Stimulated activated CD4-positive, alpha-beta T cell treated with anti-CD3 and anti-CD28 coated beads, Interleukin-2, amount 100 ng/mL, for 4 hours (primary cell): ENCODE measurements around the gene PLCH2.
"Not testable (repeated sequence)": the region's sequence is repeated elsewhere in the genome, so short reads cannot be mapped to it uniquely, and the experiment has no call there.

Experiments
- DNase-seq: peaks from one replicate; pipeline ENCODE4 v3.0.0-alpha.2; 2020; ENCODE audit warnings: low read depth

The PLCH2 gene

GRCh38 chr1:2476061-2476999 is at the start of gene PLCH2:
Gene PLCH2 (plus strand): TSS chr1:2476289. CDS start chr1:2476589, 300 bp downstream.
- DNase-seq = no peak

DNA sequence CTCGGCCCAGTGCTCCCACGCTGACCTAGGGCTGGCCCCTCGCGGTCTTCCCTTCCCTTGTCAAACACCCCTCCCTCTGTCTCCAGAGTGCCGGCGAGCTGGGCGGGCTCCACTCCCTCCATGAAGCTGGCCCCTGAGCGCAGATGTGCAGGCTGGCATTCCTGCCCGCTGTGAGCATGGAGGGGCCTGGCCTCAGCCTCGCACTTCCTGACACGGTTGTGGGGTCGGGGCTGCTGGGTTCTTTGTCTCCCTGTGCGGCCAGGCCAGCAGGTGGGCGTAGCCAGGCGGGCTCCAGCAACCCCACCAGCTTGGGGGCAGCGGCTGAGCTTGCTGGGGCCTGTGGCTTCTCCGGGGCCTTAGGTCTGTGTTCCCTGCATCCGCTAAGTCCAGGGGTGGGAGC is 49.5 kb upstream of the PLCH2 start:
- DNase-seq = no peak

DNA sequence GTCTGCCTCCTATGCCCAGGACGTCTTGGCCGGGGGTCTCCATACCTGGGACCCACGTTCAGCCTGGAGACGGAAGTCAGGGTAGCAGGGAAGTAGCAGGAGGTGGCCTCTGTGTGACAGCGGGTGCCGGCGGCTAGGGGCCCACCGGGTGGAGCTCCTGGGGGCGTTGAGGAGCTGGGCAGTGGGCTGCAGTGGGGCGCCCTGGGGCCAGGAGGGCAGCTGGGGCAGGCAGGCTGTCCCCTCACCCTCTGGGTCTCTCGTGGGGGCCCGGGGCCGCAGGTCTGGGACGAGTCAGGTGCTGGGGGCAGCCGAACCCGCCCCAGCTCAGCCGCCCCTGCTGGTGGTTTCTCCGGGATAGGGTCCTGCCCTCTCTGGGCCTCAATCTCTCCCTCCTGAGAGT is 49.0 kb upstream of the PLCH2 start:
- DNase-seq = no peak

- DNase-seq = no peak
These were observed 48.1 kb upstream of the PLCH2 start for GRCh38 chr1:2427976-2428375.

DNA sequence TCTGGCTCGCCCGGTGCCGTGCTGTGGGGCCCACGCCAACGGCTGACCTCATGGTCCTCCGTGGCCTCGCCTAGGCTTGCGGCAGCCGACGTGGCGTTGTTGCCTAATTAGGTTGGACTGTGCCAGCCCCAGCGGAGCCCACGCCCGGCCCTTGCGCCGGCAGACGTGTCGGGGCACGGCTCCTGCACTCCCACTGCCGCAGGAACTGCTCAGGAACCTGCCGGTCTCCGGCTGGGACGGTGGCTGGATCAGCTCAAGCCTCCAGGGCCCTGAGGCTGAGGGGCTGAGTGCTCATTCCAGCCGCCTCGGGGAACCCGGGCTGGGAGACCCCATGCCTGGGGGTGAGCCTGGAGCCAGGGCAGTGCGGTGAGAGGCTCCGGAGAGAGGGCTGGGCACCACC is 47.6 kb upstream of the PLCH2 start:
- DNase-seq = no peak

- no peak for DNase-seq
These were observed 46.1 kb upstream of the PLCH2 start for GRCh38 chr1:2429780-2430591.

DNA sequence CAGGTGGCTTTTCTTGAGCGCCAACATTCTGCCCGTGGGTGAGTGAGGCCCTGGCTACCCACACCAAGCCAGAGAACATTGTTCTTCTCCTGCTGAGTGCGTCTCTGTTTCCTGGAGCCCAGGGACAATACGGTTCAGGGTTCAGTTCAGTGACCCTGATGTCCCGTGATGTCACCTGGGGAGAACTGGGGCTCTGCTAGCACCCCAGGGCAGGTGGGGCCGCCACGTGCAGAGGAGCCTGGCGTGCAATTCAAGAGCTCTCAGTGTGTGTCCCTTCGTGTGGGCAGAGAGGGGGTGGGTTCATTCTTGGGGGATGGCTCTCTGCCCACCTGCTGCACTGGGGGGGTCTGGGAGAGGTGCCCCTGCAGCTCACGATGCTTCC is 45.5 kb upstream of the PLCH2 start:
- DNase-seq = no peak

DNA sequence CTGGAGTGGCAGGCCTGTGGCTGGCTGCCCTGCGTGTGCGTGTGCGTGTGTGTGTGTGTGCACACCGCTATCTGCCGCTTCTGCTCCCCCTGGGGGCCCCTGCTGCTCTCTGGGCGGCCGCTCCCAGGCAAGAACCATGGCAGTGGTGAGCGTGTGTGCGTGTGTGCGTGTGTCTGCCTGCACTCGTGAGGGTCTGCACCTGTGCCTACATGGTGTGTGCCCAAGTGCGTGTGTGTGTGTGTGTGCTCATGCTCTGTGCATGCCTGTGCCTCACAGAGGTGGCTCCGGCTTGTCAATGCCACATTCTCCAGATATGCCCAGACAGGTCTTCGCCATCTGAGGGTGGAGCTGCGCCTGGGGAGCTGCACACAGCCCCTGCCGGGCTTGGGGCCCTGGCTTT is 45.0 kb upstream of the PLCH2 start:
- DNase-seq = no peak

DNA sequence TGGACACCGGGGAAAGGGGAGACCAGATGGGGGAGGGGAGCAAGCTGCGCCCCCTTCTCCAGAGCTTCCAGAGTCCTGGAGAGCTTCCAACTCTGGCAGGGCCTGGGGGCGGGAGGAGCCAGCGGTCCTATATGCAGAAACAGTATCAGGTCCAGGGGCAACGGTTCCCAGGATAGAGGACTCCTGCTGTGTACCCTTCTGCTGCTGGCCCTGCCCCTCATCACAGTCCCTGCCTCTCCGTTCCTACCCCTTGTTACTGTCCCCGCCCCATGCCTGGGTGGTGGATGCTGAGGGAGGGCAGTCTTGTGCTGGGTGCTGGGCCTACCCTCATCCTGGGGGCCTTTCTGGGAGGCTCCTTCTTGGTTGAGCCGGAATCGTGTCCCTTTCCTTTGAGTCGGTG is 44.6 kb upstream of the PLCH2 start:
- DNase-seq = no peak

DNA sequence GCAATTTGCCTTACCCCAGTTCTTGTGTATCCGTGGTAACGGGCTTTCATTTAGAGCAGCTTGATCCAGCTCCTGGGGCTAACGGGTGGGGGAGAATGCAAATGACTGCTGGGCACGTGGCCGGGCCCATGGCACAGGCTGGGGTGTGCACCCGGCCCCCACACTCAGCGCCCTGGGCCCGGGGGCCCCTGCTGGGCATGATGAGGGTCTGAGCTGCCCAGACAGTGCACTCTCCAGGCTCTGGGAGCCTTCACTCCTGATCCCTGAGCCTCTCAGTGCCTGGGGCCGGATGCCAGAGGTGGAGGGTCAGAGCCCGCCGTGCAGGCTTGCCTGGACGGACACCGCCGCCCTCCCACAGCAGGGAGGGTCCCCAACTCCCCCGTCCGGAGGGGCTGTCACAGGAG is 43.6 kb upstream of the PLCH2 start:
- DNase-seq = no peak

DNA sequence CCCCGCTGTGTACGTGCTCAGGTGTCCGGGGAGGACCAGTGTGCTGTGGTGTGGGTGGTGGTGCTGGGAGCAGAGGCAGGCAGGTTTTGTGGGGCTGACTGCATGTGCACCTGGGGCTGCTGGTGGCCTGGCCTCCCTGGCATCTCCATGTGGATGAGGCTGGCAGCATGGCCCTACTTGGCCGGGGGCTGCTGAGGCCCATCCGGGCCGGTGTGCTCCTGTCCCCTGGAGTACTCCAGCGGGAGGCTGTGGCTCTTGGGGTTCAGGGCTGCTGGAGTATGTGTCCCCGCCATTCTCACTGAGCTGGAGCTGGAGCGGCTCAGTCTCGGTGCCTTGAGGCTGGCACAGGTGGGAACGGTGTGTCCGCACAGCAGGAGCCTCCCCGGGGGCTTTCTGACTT is 42.9 kb upstream of the PLCH2 start:
- no peak for DNase-seq

- no peak for DNase-seq
These were observed 42.0 kb upstream of the PLCH2 start for GRCh38 chr1:2433936-2434655.

DNA sequence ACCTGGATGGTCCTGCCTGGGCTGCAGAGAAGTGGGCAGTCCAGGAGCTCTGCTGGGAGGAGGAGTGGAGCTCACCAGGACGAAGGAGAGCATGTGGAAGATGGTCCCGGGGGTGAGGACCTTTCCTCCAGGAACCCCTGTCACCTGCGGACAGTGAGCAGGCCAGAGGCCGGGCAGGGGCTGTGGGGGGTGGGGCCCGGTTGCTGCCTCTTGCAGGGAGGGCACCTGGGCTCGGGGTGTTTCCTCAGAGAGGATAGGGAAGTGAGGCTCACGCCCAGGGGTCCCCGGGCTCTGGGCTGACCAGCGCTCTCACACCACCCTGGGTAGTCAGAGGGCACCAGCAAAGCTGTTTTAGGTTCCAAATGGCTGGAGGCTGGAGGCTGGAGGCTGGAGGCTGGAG is 41.0 kb upstream of the PLCH2 start:
- DNase-seq = no peak

- DNase-seq = no peak
These were observed 40.2 kb upstream of the PLCH2 start for GRCh38 chr1:2435746-2436355.

DNA sequence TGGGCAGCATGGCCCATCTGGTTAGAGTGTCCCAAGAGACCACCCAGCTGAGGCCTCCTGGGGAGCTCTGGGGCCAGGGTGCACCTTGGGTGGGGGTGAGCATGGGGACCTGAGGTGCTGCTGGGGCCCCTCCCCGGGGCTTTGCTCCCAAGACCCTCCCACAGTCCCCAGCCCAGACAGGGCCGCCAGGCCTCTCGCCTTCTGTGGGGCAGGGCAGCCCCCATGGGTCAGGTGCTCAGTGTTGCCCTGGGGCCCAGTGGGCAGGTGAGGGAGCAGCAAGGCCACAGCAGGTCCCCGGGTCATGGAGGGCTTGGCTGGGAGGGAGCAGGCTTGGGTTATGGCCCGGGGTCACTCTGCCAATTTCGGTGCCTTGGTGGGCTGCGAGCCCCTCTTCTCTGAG is 39.2 kb upstream of the PLCH2 start:
- DNase-seq = no peak

GRCh38 chr1:2437617-2438016 is 38.5 kb upstream of the PLCH2 start:
- DNase-seq = no peak

- no peak for DNase-seq
These were observed 38.1 kb upstream of the PLCH2 start for GRCh38 chr1:2438038-2438437.

GRCh38 chr1:2438641-2439040 is 37.4 kb upstream of the PLCH2 start:
- no peak for DNase-seq

GRCh38 chr1:2439369-2439768 is 36.7 kb upstream of the PLCH2 start:
- no peak for DNase-seq

DNA sequence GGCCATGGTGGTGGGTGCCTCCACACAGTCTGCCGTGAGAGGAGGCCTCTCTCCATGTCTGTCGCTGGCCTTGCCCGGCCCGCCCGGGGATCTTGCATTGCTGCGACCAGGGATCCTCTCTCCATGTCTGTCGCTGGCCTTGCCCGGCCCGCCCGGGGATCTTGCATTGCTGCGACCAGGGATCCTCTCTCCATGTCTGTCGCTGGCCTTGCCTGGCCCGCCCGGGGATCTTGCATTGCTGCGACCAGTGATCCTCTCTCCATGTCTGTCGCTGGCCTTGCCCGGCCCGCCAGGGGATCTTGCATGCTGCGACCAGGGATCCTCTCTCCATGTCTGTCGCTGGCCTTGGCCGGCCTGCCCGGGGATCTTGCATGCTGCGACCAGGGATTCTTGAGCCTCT is 35.7 kb upstream of the PLCH2 start:
- DNase-seq = not testable (repeated sequence)

DNA sequence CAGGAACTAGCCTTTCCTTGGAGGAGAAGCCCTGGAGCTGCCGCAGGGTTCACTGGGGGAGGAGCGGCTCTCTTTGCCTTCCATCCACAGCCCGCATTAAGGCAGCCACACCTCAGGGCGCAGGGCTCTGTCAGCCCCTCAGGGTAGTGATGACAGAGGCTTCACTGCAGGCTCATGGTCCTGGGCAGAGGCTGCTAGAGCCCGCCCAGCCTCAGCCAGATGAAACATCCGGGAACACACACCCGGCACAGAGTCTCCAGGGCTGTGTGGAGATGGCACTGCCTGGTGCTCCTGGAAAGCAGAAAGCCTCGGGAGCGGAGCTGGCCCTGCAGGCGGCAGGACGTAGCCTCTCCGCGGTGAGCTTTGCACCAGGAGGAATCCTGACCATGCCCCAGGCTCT is 34.3 kb upstream of the PLCH2 start:
- no peak for DNase-seq

DNA sequence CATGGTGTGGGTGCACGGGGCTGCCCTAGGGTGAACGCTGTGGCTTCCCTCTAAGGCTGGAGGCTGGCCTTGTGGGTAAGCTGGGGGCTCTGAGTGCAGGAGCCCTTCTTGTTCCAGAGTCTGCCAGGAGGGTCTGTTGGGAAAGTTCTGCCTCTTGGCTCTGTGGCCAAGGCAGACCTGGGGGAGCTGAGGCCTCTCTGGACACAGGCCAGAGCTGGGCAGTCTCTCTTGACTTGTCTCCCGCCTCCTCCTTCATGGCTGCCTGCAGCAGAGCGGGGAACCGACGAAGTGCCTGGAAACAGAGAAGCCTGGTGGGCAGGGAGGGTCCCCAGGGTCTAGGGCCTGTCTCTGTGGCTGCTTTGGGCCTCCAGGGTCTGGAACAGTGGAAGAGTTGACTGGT is 33.4 kb upstream of the PLCH2 start:
- DNase-seq = no peak
